Activated CD8-positive, alpha-beta memory T cell treated with anti-CD3 and anti-CD28 coated beads for 1 hour (primary cell): ENCODE data around the gene NOM1.

Source experiments
- DNase-seq, 2 donors: peaks; one replicate each; pipeline ENCODE4 v3.0.0-alpha.2; 2020; ENCODE audit warnings: low read depth in 1 of 2; ENCODE audit errors: extremely low read depth in 1 of 2

Gene NOM1

GRCh38 chr7:157003445-157003755 lies 53.9 kb downstream of the NOM1 start:
- no peak for DNase-seq

- no peak for DNase-seq
Measured at GRCh38 chr7:157003756-157004520, 54.4 kb downstream of the NOM1 start.

- no peak for DNase-seq
Measured at GRCh38 chr7:157004521-157005455, 55.3 kb downstream of the NOM1 start.

GRCh38 chr7:157005456-157006204 lies 56.1 kb downstream of the NOM1 start:
- DNase-seq = no peak

- no peak for DNase-seq
Measured at GRCh38 chr7:157006205-157006747, 56.8 kb downstream of the NOM1 start.

GRCh38 chr7:157006829-157007469 lies 57.4 kb downstream of the NOM1 start:
- no peak for DNase-seq

- DNase-seq = no peak
Measured at GRCh38 chr7:157007470-157008066, 58.1 kb downstream of the NOM1 start.

- no peak for DNase-seq
Measured at GRCh38 chr7:157008206-157009169, 59.0 kb downstream of the NOM1 start.

GRCh38 chr7:157009170-157009777 lies 59.8 kb downstream of the NOM1 start:
- no peak for DNase-seq

- no peak for DNase-seq
Measured at GRCh38 chr7:157009778-157010587, 60.5 kb downstream of the NOM1 start.

- DNase-seq = peak in 1 of 2 donors; percentile 24
Measured at GRCh38 chr7:157010588-157011332, 61.2 kb downstream of the NOM1 start, which contains the start of gene MNX1. Gene MNX1 (minus strand): TSS chr7:157010663. CDS start chr7:157010350, 313 bp downstream.

- no peak for DNase-seq
Measured at GRCh38 chr7:157011333-157012112, 62.0 kb downstream of the NOM1 start.

- no peak for DNase-seq
Measured at GRCh38 chr7:157012113-157012547, 62.6 kb downstream of the NOM1 start.

- no peak for DNase-seq
Measured at GRCh38 chr7:157013101-157013500, 63.6 kb downstream of the NOM1 start.

- DNase-seq = no peak
Measured at GRCh38 chr7:157013602-157014549, 64.4 kb downstream of the NOM1 start.
